ENCODE measurements around the gene ADH5. TPM values are rescaled to one million over a fixed set of nuclear protein-coding genes. Genes with fewer than 3 reads are reported as not detected.
A peak's percentile ranks its signal among the peaks of the same experiment; 100 is the strongest.

ADH5 gene
- total RNA-seq = 129 TPM

GRCh38 chr4:99088481-99089365 lies at the start of gene ADH5:
Gene ADH5, minus strand, starts transcription at chr4:99088788. Its CDS starts 88 bp downstream, at chr4:99088700.
- H3K4me1 ChIP-seq = peaks cover 41% of the 10 kb centered on the region
- peak within 1 kb of the TSS; percentile 78 to 88 for H3K4me3 ChIP-seq
- DNase-seq (ENCODE audit: extremely low spot score in 2 of 2) = peak in 1 of 2 donors; percentile 94
- H3K27ac ChIP-seq = peak within 1 kb of the TSS; percentile 93
- peaks cover 0 to 9% of the 10 kb centered on the region in 2 donors for H3K36me3 ChIP-seq
- H3K27me3 ChIP-seq = no peaks in the 10 kb centered on the region
- H3K9me3 ChIP-seq = no peaks in the 10 kb centered on the region
- TF ChIP-seq POLR2A (IDR thresholded peaks at IDR 0.05) (peak in 1 of 2 donors; percentile 78), CTCF (IDR thresholded peaks at IDR 0.05) (no peak), POLR2AphosphoS5 (IDR thresholded peaks at IDR 0.05; ENCODE audit: insufficient read depth in 1 of 2, low read depth in 1 of 2) (peak in 1 of 2 donors; percentile 87)
- intact Hi-C loops (cut with DNase I) = no loop called here

GRCh38 chr4:99136329-99136728 lies 47.7 kb upstream of the ADH5 start:
- intact Hi-C loops (cut with DNase I) = no loop called here
- H3K4me3 ChIP-seq = no peak overlapping the region
- H3K36me3 ChIP-seq = no peaks in the 10 kb centered on the region
- TF ChIP-seq POLR2A (IDR thresholded peaks at IDR 0.05) (no peak), POLR2AphosphoS5 (IDR thresholded peaks at IDR 0.05; ENCODE audit: insufficient read depth in 1 of 2, low read depth in 1 of 2) (no peak), CTCF (IDR thresholded peaks at IDR 0.05) (no peak)
- no peak for DNase-seq (ENCODE audit: extremely low spot score in 2 of 2)
- H3K27me3 ChIP-seq = no peaks in the 10 kb centered on the region
- H3K27ac ChIP-seq = no peak overlapping the region
- no peaks in the 10 kb centered on the region for H3K4me1 ChIP-seq
- no peaks in the 10 kb centered on the region for H3K9me3 ChIP-seq

DNA sequence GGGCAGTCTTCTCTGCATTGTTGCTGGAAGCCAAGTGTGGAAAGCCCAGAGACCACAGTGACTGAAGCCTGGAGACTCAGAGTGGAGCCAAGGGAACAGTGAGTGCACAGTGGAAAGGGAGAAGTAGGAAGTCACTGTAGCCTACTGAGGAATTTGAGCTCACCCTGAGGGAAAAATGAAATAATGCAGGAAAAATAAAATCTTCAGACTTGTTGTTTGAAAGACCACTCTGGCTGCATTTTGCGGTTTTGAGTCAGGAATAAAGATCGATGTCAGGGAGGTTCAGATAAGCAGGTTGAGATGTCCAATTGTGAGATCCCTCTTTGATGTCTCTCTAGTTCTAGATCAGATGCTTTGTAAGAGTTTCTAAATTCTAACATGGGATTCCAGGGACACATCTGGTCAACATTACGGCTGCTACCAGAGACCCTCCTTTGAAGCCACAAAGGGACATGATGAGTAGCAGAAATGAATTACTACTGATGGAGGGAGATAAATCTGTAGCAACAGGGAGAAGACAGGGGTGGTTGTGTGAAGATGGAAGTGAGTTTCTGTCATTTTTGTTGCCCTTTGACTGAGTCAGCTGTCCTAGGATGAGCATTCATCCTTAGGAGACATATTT lies 47.1 kb upstream of the ADH5 start:
- intact Hi-C loops (cut with DNase I) = no loop called here
- H3K27me3 ChIP-seq = no peaks in the 10 kb centered on the region
- TF ChIP-seq POLR2A (IDR thresholded peaks at IDR 0.05) = no peak
- TF ChIP-seq CTCF (IDR thresholded peaks at IDR 0.05) = no peak
- TF ChIP-seq POLR2AphosphoS5 (IDR thresholded peaks at IDR 0.05; ENCODE audit: insufficient read depth in 1 of 2, low read depth in 1 of 2) = no peak
- H3K27ac ChIP-seq = no peak overlapping the region
- no peaks in the 10 kb centered on the region for H3K9me3 ChIP-seq
- no peak for DNase-seq (ENCODE audit: extremely low spot score in 2 of 2)
- H3K36me3 ChIP-seq = no peaks in the 10 kb centered on the region
- H3K4me3 ChIP-seq = no peak overlapping the region
- H3K4me1 ChIP-seq = no peaks in the 10 kb centered on the region

GRCh38 chr4:99134586-99134985 lies 46.0 kb upstream of the ADH5 start:
- Histone ChIP-seq H3K27ac (no peak overlapping the region), H3K27me3 (no peaks in the 10 kb centered on the region), H3K36me3 (no peaks in the 10 kb centered on the region), H3K4me3 (no peak overlapping the region), H3K4me1 (no peaks in the 10 kb centered on the region), H3K9me3 (no peaks in the 10 kb centered on the region)
- DNase-seq (ENCODE audit: extremely low spot score in 2 of 2) = no peak
- intact Hi-C loops (cut with DNase I) = no loop called here
- TF ChIP-seq POLR2A (IDR thresholded peaks at IDR 0.05) (no peak), CTCF (IDR thresholded peaks at IDR 0.05) (no peak), POLR2AphosphoS5 (IDR thresholded peaks at IDR 0.05; ENCODE audit: insufficient read depth in 1 of 2, low read depth in 1 of 2) (no peak)

DNA sequence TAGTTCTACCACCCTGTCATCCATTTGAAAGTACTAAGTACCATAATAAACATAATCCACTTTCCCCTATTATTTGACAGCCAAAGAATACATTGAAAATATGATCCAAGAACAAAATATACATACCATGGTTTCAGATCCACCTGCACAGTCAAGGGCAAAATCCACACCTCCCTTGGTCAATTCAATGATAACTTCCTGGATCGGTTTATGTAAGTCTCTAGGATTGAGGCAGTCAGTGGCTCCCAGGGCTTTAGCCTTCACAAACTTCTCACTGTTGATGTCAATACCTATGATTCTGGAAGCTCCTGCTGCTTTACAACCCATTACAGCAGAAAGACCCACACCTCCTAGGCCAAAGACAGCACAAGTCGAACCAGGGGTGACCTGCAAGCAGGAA lies 42.8 kb upstream of the ADH5 start:
- intact Hi-C loops (cut with DNase I) = no loop called here

More for the DNA sequence above, 42.8 kb upstream of the ADH5 start:
- Histone ChIP-seq H3K27me3 (no peaks in the 10 kb centered on the region), H3K27ac (no peak overlapping the region), H3K4me3 (no peak overlapping the region), H3K36me3 (no peaks in the 10 kb centered on the region), H3K4me1 (no peaks in the 10 kb centered on the region), H3K9me3 (no peaks in the 10 kb centered on the region)
- no peak for TF ChIP-seq CTCF (IDR thresholded peaks at IDR 0.05)
- TF ChIP-seq POLR2AphosphoS5 (IDR thresholded peaks at IDR 0.05; ENCODE audit: insufficient read depth in 1 of 2, low read depth in 1 of 2) = no peak
- no peak for TF ChIP-seq POLR2A (IDR thresholded peaks at IDR 0.05)
- no peak for DNase-seq (ENCODE audit: extremely low spot score in 2 of 2)

All from vagina (tissue), 2 donors.